Stomach (tissue), 9 donors: ENCODE results near the gene RNU7-1. TPM values are rescaled to one million over a fixed set of nuclear protein-coding genes. Genes with fewer than 3 reads are reported as not detected.

Source experiments
- DNase-seq, 2 donors: peaks; one replicate each; pipeline versions ENCODE4 v3.0.0 to v3.0.0-alpha.2; 2013 to 2019
- H3K27ac ChIP-seq, 5 donors: fragments of 200-600 bp in 4 of 5; sonication (generic) in 4 of 5; one replicate each; pipeline ENCODE4 v1.5.1; 2013 to 2019; ENCODE audit warnings: mild to moderate bottlenecking in 1 of 5, moderate library complexity in 1 of 5
- H3K27me3 ChIP-seq, 3 donors: fragments of 200-600 bp; sonication (generic); one replicate each; pipeline ENCODE4 v1.5.1; 2017 to 2019; ENCODE audit warnings: mixed run types in 1 of 3
- H3K36me3 ChIP-seq, 4 donors: fragments of 200-600 bp; sonication (generic); 1 replicate in 3 of 4; 2 replicates in 1 of 4; pipeline ENCODE4 v1.5.1; 2016 to 2019
- H3K4me1 ChIP-seq, 4 donors: fragments of 200-600 bp; sonication (generic); one replicate each; pipeline ENCODE4 v1.5.1; 2016 to 2019
- H3K4me3 ChIP-seq, 4 donors: fragments of 200-600 bp; sonication (generic) in 3 of 4; one replicate each; pipeline ENCODE4 v1.5.1; 2016 to 2019; ENCODE audit warnings: mild to moderate bottlenecking in 1 of 4
- H3K9me3 ChIP-seq, 4 donors: fragments of 200-600 bp; sonication (generic); one replicate each; pipeline ENCODE4 v1.5.1; 2016 to 2019
- EP300 ChIP-seq: sonication (generic); formaldehyde crosslinking; IDR thresholded peaks from one replicate; pipeline ENCODE4 v1.6.1; 2017; ENCODE audit warnings: antibody characterized with exemption
- POLR2A ChIP-seq, 4 donors: fragments of 450-650 bp; IDR thresholded peaks; one replicate each; pipeline ENCODE4 v1.6.1; 2016; ENCODE audit warnings: antibody characterized with exemption in 4 of 4, control low read depth in 2 of 4, mild to moderate bottlenecking in 1 of 4, moderate library complexity in 1 of 4
- POLR2AphosphoS5 ChIP-seq, 3 donors: sonication (generic); formaldehyde crosslinking; IDR thresholded peaks; one replicate each; pipeline ENCODE4 v1.6.1; 2016; ENCODE audit warnings: antibody characterized with exemption in 3 of 3
- WGBS, 5 donors: extraction: QIAGEN DNeasy Blood & Tissue Kit in 3 of 5; methylation state at CpG; one replicate each; pipeline versions ENCODE4 v1.1.5 to v1.1.7; 2013 to 2018; 5-methylcytosine and 5-hydroxymethylcytosine counted together
- intact Hi-C: fragments of 100-400 bp; cut with DNase I; formaldehyde crosslinking; loops from one replicate; pipeline ENCODE4 v1.15.1; 2023; ENCODE audit warnings: low total_unique reads
- polyA plus RNA-seq, 3 donors: library from polyadenylated mRNA; stranded (reverse); fragments of 200-250 nt; gene quantifications; one replicate each; pipeline ENCODE4 v1.2.3, GENCODE V29; 2013
- total RNA-seq, 5 donors: library from RNA; depleted of rRNA; stranded (reverse); fragments of >200 nt; gene quantifications; one replicate each; pipeline versions ENCODE4 v1.1.0 to v1.2.3, GENCODE V29; 2014 to 2016
- TF ChIP-seq, protein P1 (sequence below), 7 experiments: fragments of 450-650 bp in 4 of 7; fragments of 200-600 bp in 3 of 7; sonication (generic) in 3 of 7; IDR thresholded peaks; one replicate each; pipeline ENCODE4 v1.5.1; 2016 to 2019; ENCODE audit warnings: antibody characterized with exemption in 7 of 7, control low read depth in 2 of 7, mild to moderate bottlenecking in 1 of 7
- donor health status: healthy with polysubstance abuse.
- donor health status: Bipolar disorder and iron deficiency.
- donor health status: healthy.

RNU7-1 gene
- total and polyA plus RNA-seq, 8 donors: not detected

DNA sequence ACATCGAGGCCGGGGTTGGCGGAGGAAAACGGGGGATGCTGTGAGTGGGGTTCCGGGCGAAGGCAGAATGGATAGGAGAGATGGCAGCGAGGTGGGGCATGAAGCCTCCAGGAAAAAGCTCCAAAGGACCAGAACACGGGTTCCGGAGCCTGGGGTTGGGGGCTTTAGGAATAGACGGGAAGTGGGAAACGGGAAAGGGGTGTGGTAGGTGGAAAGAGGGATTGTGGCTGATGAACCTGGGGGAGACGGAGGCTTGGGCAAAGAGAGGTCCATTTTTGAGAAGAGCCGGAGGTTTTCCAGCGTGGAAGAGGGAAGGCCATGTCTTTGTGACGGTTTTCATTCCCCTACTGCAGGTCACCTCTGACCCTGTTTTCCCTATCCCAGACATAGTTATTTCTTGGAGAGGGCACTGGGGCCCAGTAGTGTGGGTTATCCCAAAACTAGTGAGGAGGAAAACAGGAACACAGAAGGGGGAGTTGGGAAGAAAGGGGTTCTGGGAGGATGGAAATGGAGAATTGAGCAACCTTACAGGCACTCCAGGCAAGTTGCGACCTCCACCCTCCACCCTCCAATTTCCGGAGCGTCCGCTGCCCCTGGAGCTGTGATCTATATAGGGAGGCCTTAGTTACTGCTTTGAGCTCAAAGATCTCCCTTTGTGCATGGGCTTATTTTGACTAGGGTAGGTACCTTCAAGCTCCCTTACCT lies 14.8 kb upstream of the RNU7-1 start:
- H3K4me1 ChIP-seq: peaks cover 56 to 89% (median 77%) of the 10 kb centered on the region in 4 donors
- H3K27ac ChIP-seq: peak overlapping the region; percentile 90 to 99 (median 97)
- H3K27me3 ChIP-seq: no peaks in the 10 kb centered on the region
- intact Hi-C loops: no loop called here
- DNase-seq: no peak
- 5 to 13% (median 9%) methylated on average over 19 of the region's 19 CpGs for WGBS, 5 donors
- peak overlapping the region; percentile 64 to 95 (median 86) for H3K4me3 ChIP-seq
- peaks cover 0 to 13% (median 7%) of the 10 kb centered on the region in 4 donors for H3K36me3 ChIP-seq
- no peak for TF ChIP-seq POLR2AphosphoS5 (IDR thresholded peaks at IDR 0.05)
- TF ChIP-seq, protein P1, sequence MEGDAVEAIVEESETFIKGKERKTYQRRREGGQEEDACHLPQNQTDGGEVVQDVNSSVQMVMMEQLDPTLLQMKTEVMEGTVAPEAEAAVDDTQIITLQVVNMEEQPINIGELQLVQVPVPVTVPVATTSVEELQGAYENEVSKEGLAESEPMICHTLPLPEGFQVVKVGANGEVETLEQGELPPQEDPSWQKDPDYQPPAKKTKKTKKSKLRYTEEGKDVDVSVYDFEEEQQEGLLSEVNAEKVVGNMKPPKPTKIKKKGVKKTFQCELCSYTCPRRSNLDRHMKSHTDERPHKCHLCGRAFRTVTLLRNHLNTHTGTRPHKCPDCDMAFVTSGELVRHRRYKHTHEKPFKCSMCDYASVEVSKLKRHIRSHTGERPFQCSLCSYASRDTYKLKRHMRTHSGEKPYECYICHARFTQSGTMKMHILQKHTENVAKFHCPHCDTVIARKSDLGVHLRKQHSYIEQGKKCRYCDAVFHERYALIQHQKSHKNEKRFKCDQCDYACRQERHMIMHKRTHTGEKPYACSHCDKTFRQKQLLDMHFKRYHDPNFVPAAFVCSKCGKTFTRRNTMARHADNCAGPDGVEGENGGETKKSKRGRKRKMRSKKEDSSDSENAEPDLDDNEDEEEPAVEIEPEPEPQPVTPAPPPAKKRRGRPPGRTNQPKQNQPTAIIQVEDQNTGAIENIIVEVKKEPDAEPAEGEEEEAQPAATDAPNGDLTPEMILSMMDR (IDR thresholded peaks at IDR 0.05): no peak
- TF ChIP-seq EP300: no peak
- no peaks in the 10 kb centered on the region for H3K9me3 ChIP-seq

DNA sequence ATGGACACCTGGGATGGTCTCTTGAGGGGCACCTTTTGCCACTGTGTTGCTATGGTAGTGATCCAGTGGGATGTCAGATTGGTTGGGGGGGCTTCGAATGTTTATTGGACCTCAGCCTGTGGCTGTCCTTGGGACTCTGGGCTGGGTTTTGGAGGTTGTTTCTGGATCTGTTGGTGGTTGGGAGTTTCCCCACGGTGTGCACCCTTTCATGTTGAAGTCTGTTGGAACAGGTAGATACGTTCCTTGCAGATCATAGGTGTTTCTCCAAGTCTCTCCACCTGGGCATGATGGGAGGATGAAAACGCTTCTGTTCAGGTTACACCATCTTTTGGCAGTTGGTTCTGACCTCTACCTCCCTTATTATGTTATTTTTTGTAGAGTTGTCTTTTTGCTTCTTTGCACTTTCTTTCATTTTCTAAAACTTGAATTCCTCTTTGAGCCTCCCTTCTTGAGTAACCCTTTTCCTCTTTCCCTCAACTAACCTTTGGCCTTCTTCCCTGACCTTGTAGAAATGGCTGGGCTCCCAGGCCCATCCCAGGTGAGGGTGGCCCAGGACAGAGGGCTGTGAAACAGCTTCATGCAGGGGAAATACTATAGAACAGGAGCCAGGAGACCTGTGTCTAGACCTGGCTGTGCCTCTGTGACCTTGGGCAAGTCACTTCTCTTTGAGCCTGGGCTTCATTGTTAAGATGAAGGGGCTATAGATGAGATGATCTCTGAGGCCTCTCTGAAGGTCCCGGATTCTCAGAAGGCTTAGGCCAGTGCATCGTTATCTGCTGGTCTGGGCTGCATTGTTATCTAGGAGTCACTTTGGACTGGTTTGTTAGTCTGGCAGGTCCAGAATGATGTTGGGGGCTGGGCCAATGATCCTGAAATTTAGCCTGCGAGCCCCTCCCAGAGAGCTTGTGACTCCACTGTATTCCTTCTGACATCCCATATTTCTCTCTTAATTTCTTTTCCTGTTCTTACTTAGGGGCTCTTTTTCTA lies 13.9 kb upstream of the RNU7-1 start:
- DNase-seq: no peak
- H3K4me1 ChIP-seq: peaks cover 52 to 89% (median 74%) of the 10 kb centered on the region in 4 donors
- no peaks in the 10 kb centered on the region for H3K27me3 ChIP-seq
- WGBS, 5 donors: 32 to 39% (median 34%) methylated on average over 7 of the region's 7 CpGs
- TF ChIP-seq, protein P1 (IDR thresholded peaks at IDR 0.05): no peak
- no peak for TF ChIP-seq POLR2A (IDR thresholded peaks at IDR 0.05)
- no peak for TF ChIP-seq EP300
- no peak for TF ChIP-seq POLR2AphosphoS5 (IDR thresholded peaks at IDR 0.05)
- intact Hi-C loops: no loop called here
- H3K36me3 ChIP-seq: peaks cover 9 to 22% (median 16%) of the 10 kb centered on the region in 4 donors
- peak overlapping the region; percentile 90 to 99 (median 97) for H3K27ac ChIP-seq
- H3K9me3 ChIP-seq: no peaks in the 10 kb centered on the region
- H3K4me3 ChIP-seq: peak overlapping the region; percentile 64 to 95 (median 86)

DNA sequence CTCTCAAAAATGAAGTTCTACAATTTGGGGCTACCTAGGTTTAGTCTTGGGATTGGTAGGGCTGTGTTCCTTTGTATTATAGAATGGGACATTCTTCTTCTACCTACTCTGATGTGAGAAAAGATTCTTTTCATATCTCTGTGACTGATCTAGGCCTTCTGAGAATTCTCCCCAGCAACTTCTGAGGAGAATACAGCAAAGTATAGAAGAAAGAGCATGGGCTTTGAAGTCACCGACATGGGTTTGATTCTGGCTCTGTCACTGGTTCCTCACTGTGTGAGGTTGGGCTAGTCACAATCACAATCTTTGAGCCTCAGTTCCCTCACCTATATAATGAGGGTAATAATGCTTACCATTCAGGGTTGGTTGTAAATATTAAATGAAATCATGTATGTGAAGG lies 10.8 kb upstream of the RNU7-1 start:
- TF ChIP-seq POLR2AphosphoS5 (IDR thresholded peaks at IDR 0.05) (no peak), EP300 (no peak), POLR2A (IDR thresholded peaks at IDR 0.05) (no peak)
- TF ChIP-seq, protein P1 (IDR thresholded peaks at IDR 0.05): no peak
- intact Hi-C loops: no loop called here
- DNase-seq: no peak
- Histone ChIP-seq H3K27ac (peak overlapping the region in 4 of 5 donors; percentile 36 to 98 (median 74)), H3K9me3 (no peaks in the 10 kb centered on the region), H3K36me3 (peaks cover 20 to 44% (median 36%) of the 10 kb centered on the region in 4 donors), H3K4me3 (no peak overlapping the region), H3K4me1 (peaks cover 37 to 91% (median 69%) of the 10 kb centered on the region in 4 donors), H3K27me3 (no peaks in the 10 kb centered on the region)
- WGBS, 5 donors: 49 to 76% (median 64%) methylated on average over 1 of the region's 1 CpG

DNA sequence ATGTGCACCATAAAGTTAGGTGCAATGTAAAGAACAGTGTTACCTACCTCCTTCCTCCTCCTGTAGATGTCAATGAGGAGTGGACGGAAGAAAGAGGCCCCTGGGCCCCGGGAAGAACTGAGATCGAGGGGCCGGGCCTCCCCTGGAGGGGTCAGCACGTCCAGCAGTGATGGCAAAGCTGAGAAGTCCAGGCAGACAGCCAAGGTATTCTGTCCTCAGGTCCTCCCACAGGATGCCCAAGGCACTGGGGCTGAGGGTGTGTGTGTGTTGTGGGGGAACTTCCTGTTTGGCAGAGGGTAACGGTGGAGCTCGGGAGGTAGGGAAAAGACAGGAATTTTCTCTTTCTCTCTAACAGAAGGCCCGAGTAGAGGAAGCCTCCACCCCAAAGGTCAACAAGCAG lies 9.5 kb upstream of the RNU7-1 start:
- DNase-seq: peak in 1 of 2 donors; percentile 55
- H3K4me1 ChIP-seq: peaks cover 45 to 97% (median 78%) of the 10 kb centered on the region in 4 donors
- H3K9me3 ChIP-seq: no peaks in the 10 kb centered on the region
- 23 to 41% (median 28%) methylated on average over 8 of the region's 8 CpGs for WGBS, 5 donors
- peak overlapping the region; percentile 37 to 98 (median 70) for H3K27ac ChIP-seq
- no peak overlapping the region for H3K4me3 ChIP-seq
- intact Hi-C loops: no loop called here
- H3K36me3 ChIP-seq: peaks cover 20 to 45% (median 42%) of the 10 kb centered on the region in 4 donors
- no peaks in the 10 kb centered on the region for H3K27me3 ChIP-seq
- TF ChIP-seq EP300 (no peak), POLR2AphosphoS5 (IDR thresholded peaks at IDR 0.05) (peak in 1 of 3 donors; percentile 15)
- TF ChIP-seq, protein P1 (IDR thresholded peaks at IDR 0.05): no peak
